Mesothelial cell of epicardium (in vitro differentiated cells): Measurements from ENCODE around the gene CFAP58. TPM values are rescaled to one million over a fixed set of nuclear protein-coding genes. Genes with fewer than 3 reads are reported as not detected.

Experiments
- DNase-seq, 2 experiments: peaks; one replicate each; pipeline ENCODE4 v3.0.0; 2021; ENCODE audit warnings: low spot score in 2 of 2; ENCODE audit not compliant: unreplicated experiment in 2 of 2
- H3K27ac Mint-ChIP-seq: 2 replicates; pipeline ENCODE4 v1.8.0; 2021; ENCODE audit warnings: mixed read lengths
- H3K27me3 Mint-ChIP-seq: 2 replicates; pipeline ENCODE4 v1.8.0; 2021; ENCODE audit warnings: low read depth, mixed read lengths
- H3K36me3 Mint-ChIP-seq: 2 replicates; pipeline ENCODE4 v1.8.0; 2021; ENCODE audit warnings: mixed read lengths
- H3K4me1 Mint-ChIP-seq: 2 replicates; pipeline ENCODE4 v1.8.0; 2021; ENCODE audit warnings: mixed read lengths
- H3K4me3 Mint-ChIP-seq: 2 replicates; pipeline ENCODE4 v1.8.0; 2021; ENCODE audit warnings: mild to moderate bottlenecking, moderate library complexity, mixed read lengths
- H3K9me3 Mint-ChIP-seq: 2 replicates; pipeline ENCODE4 v1.8.0; 2021; ENCODE audit warnings: mixed read lengths
- CTCF ChIP-seq: fragments of 200-600 bp; sonication (generic); IDR thresholded peaks from one replicate; pipeline ENCODE4 v1.5.0; 2021; ENCODE audit warnings: antibody characterized with exemption; ENCODE audit not compliant: unreplicated experiment
- total RNA-seq: library from RNA; stranded (reverse); gene quantifications from 3 replicates; pipeline ENCODE4 v1.2.1, GENCODE V29; 2021

CFAP58 gene
- total RNA-seq, 1 donor from 2014 or later = 0.58 TPM

- Mint-ChIP-seq H3K27me3 (peaks cover 5% of the 10 kb centered on the region), H3K4me3 (no peak overlapping the region), H3K9me3 (peaks cover 3% of the 10 kb centered on the region), H3K27ac (no peak overlapping the region), H3K4me1 (no peaks in the 10 kb centered on the region), H3K36me3 (no peaks in the 10 kb centered on the region)
- DNase-seq = no peak
- TF ChIP-seq CTCF = no peak
Observed at GRCh38 chr10:104429846-104430245, 76.2 kb downstream of the CFAP58 start.

- Mint-ChIP-seq H3K4me1 (no peaks in the 10 kb centered on the region), H3K27me3 (peaks cover 5% of the 10 kb centered on the region), H3K4me3 (no peak overlapping the region), H3K36me3 (no peaks in the 10 kb centered on the region), H3K27ac (no peak overlapping the region), H3K9me3 (peaks cover 3% of the 10 kb centered on the region)
- no peak for DNase-seq
- no peak for TF ChIP-seq CTCF
Observed at GRCh38 chr10:104430360-104430759, 76.7 kb downstream of the CFAP58 start.

- Mint-ChIP-seq H3K27ac (no peak overlapping the region), H3K4me3 (no peak overlapping the region), H3K9me3 (peaks cover 3% of the 10 kb centered on the region), H3K4me1 (no peaks in the 10 kb centered on the region), H3K27me3 (peaks cover 5% of the 10 kb centered on the region), H3K36me3 (no peaks in the 10 kb centered on the region)
- DNase-seq = no peak
- TF ChIP-seq CTCF = no peak
Observed at GRCh38 chr10:104433669-104434068, 80.0 kb downstream of the CFAP58 start.

- Mint-ChIP-seq H3K27me3 (peaks cover 5% of the 10 kb centered on the region), H3K9me3 (peaks cover 3% of the 10 kb centered on the region), H3K27ac (no peak overlapping the region), H3K4me1 (no peaks in the 10 kb centered on the region), H3K36me3 (no peaks in the 10 kb centered on the region), H3K4me3 (no peak overlapping the region)
- DNase-seq = no peak
- TF ChIP-seq CTCF = no peak
Observed at GRCh38 chr10:104434601-104435000, 81.0 kb downstream of the CFAP58 start.

GRCh38 chr10:104435822-104436221 is 82.2 kb downstream of the CFAP58 start:
- Mint-ChIP-seq H3K27me3 (no peaks in the 10 kb centered on the region), H3K4me1 (no peaks in the 10 kb centered on the region), H3K4me3 (no peak overlapping the region), H3K9me3 (peaks cover 3% of the 10 kb centered on the region), H3K27ac (no peak overlapping the region), H3K36me3 (no peaks in the 10 kb centered on the region)
- TF ChIP-seq CTCF = no peak
- no peak for DNase-seq

GRCh38 chr10:104437226-104437625 is 83.6 kb downstream of the CFAP58 start:
- Mint-ChIP-seq H3K4me3 (no peak overlapping the region), H3K27me3 (no peaks in the 10 kb centered on the region), H3K36me3 (no peaks in the 10 kb centered on the region), H3K9me3 (no peaks in the 10 kb centered on the region), H3K4me1 (peaks cover 4% of the 10 kb centered on the region), H3K27ac (no peak overlapping the region)
- no peak for TF ChIP-seq CTCF
- no peak for DNase-seq
